KMS-11 (cell line): ENCODE measurements around the gene FAM135A.

ENCODE experiments used
- H2AFZ ChIP-seq: fragments of 200-600 bp; sonication (generic); 2 replicates; pipeline ENCODE4 v1.6.1; 2016; ENCODE audit warnings: antibody characterized with exemption, mixed run types, low read depth
- H3K27ac ChIP-seq: fragments of 200-600 bp; sonication (generic); 2 replicates; pipeline ENCODE4 v1.6.1; 2016; ENCODE audit warnings: mild to moderate bottlenecking, mixed run types
- H3K27me3 ChIP-seq: fragments of 200-600 bp; sonication (generic); 2 replicates; pipeline ENCODE4 v1.6.1; 2017; ENCODE audit warnings: mild to moderate bottlenecking, low read depth, mixed run types, moderate library complexity; ENCODE audit not compliant: insufficient read depth
- H3K36me3 ChIP-seq: fragments of 200-600 bp; sonication (generic); 2 replicates; pipeline ENCODE4 v1.6.1; 2017; ENCODE audit warnings: mild to moderate bottlenecking, mixed run types; ENCODE audit not compliant: insufficient read depth
- H3K4me1 ChIP-seq: fragments of 200-600 bp; sonication (generic); 2 replicates; pipeline ENCODE4 v1.6.1; 2016; ENCODE audit warnings: mild to moderate bottlenecking, low read depth, mixed run types; ENCODE audit not compliant: poor library complexity, severe bottlenecking
- H3K4me2 ChIP-seq: fragments of 200-600 bp; sonication (generic); 2 replicates; pipeline ENCODE4 v1.7.0; 2016; ENCODE audit warnings: mild to moderate bottlenecking, mixed run types
- H3K4me3 ChIP-seq: fragments of 200-600 bp; sonication (generic); IDR thresholded peaks from 2 replicates; pipeline ENCODE4 v1.6.1; 2017; ENCODE audit warnings: low read depth, low read length, mixed read lengths; ENCODE audit not compliant: insufficient read depth
- H3K79me2 ChIP-seq: fragments of 200-600 bp; sonication (generic); 2 replicates; pipeline ENCODE4 v1.6.1; 2016; ENCODE audit warnings: low read depth, mixed run types; ENCODE audit not compliant: insufficient read depth
- H3K9ac ChIP-seq: fragments of 200-600 bp; sonication (generic); 2 replicates; pipeline ENCODE4 v1.6.1; 2016; ENCODE audit warnings: mild to moderate bottlenecking, mixed run types
- H4K20me1 ChIP-seq: fragments of 200-600 bp; sonication (generic); 2 replicates; pipeline ENCODE4 v1.6.1; 2016; ENCODE audit warnings: mild to moderate bottlenecking, mixed run types; ENCODE audit not compliant: insufficient read depth
- CTCF ChIP-seq: fragments of 200-600 bp; sonication (generic); conservative IDR thresholded peaks from 2 replicates; pipeline ENCODE4 v1.6.1; 2017; ENCODE audit warnings: low read depth, mild to moderate bottlenecking, antibody characterized with exemption, low read length, moderate library complexity, mixed read lengths

The FAM135A gene

GRCh38 chr6:70537266-70537665 lies 124.0 kb downstream of the FAM135A start:
- no peak overlapping the region for H3K4me3 ChIP-seq
- H3K27me3 ChIP-seq, result no peaks in the 10 kb centered on the region
- no peak overlapping the region for H3K4me2 ChIP-seq
- H3K4me1 ChIP-seq, result peaks cover 24% of the 10 kb centered on the region
- H3K36me3 ChIP-seq, result no peaks in the 10 kb centered on the region
- no peaks in the 10 kb centered on the region for H3K79me2 ChIP-seq
- TF ChIP-seq CTCF, result no peak
- H3K27ac ChIP-seq, result no peak overlapping the region
- H3K9ac ChIP-seq, result no peak overlapping the region
- no peaks in the 10 kb centered on the region for H4K20me1 ChIP-seq
- H2AFZ ChIP-seq, result no peak overlapping the region

- no peaks in the 10 kb centered on the region for H3K79me2 ChIP-seq
- peak overlapping the region; percentile 44 for H3K4me2 ChIP-seq
- H3K27ac ChIP-seq, result peak overlapping the region; percentile 44; the same call in 1 of the 2 replicates
- no peaks in the 10 kb centered on the region for H3K36me3 ChIP-seq
- no peaks in the 10 kb centered on the region for H4K20me1 ChIP-seq
- peaks cover 24% of the 10 kb centered on the region for H3K4me1 ChIP-seq
- no peak overlapping the region for H3K9ac ChIP-seq
- no peak for TF ChIP-seq CTCF
- H3K4me3 ChIP-seq, result no peak overlapping the region
- H2AFZ ChIP-seq, result no peak overlapping the region
- no peaks in the 10 kb centered on the region for H3K27me3 ChIP-seq
Measured at GRCh38 chr6:70538376-70538775, 125.1 kb downstream of the FAM135A start.

GRCh38 chr6:70547313-70547712 lies 134.0 kb downstream of the FAM135A start:
- Histone ChIP-seq H3K79me2 (no peaks in the 10 kb centered on the region), H3K4me2 (no peak overlapping the region), H3K9ac (no peak overlapping the region), H3K27ac (no peak overlapping the region), H3K4me1 (no peaks in the 10 kb centered on the region), H2AFZ (no peak overlapping the region), H3K36me3 (no peaks in the 10 kb centered on the region), H4K20me1 (no peaks in the 10 kb centered on the region), H3K27me3 (no peaks in the 10 kb centered on the region), H3K4me3 (no peak overlapping the region)
- TF ChIP-seq CTCF, result no peak

GRCh38 chr6:70547905-70548304 lies 134.6 kb downstream of the FAM135A start:
- Histone ChIP-seq H3K27me3 (no peaks in the 10 kb centered on the region), H4K20me1 (no peaks in the 10 kb centered on the region), H3K4me3 (no peak overlapping the region), H3K27ac (no peak overlapping the region), H3K4me1 (no peaks in the 10 kb centered on the region), H3K79me2 (no peaks in the 10 kb centered on the region), H2AFZ (no peak overlapping the region), H3K9ac (no peak overlapping the region), H3K4me2 (no peak overlapping the region), H3K36me3 (no peaks in the 10 kb centered on the region)
- TF ChIP-seq CTCF, result no peak
